Endothelial cell of umbilical vein (primary cell): ENCODE measurements around the gene AIMP1. TPM values are rescaled to one million over a fixed set of nuclear protein-coding genes. Genes with fewer than 3 reads are reported as not detected.

Experiments used
- BruUV-seq: library from RNA; stranded (reverse); fragments of 400-500 nt; replicated peaks from 2 replicates; lab custom pipeline; 2021; lab: Mats Ljungman, UMichigan
- CTCF ChIA-PET: fragments of 300-600, 350-600 bp; sonication (Branson Sonifier 250); formaldehyde crosslinking; loops from one replicate; lab custom pipeline; 2021; ENCODE audit warnings: antibody characterized with exemption, inconsistent platforms; lab: Charles Lee
- POLR2A ChIA-PET: fragments of 300-600, 350-600 bp; sonication (Branson Sonifier 250); formaldehyde crosslinking; loops from one replicate; lab custom pipeline; 2021; ENCODE audit warnings: antibody characterized with exemption, inconsistent platforms; lab: Charles Lee
- DNase-seq: peaks from one replicate; pipeline ENCODE4 v3.0.0-alpha.2; 2011; ENCODE audit warnings: low read depth, low spot score
- FAIRE-seq: peaks from 2 replicates; lab custom pipeline; 2011; peaks lifted over from hg19 to GRCh38; lab: Jason Lieb, UNC
- H2AFZ ChIP-seq: 2 replicates; pipeline ENCODE4 v1.6.0; 2012; ENCODE audit warnings: low read depth, low read length, control low read depth, inconsistent platforms
- H3K27ac ChIP-seq: 2 replicates; pipeline ENCODE4 v1.5.1; 2011; ENCODE audit warnings: low read depth, mild to moderate bottlenecking, control low read depth, low read length, moderate library complexity; ENCODE audit not compliant: insufficient read depth
- H3K27me3 ChIP-seq, 2 experiments: 2 replicates each; pipeline versions ENCODE4 v1.6.0 to v1.6.1; 2011; ENCODE audit warnings: low read length in 2 of 2, mixed read lengths in 1 of 2; ENCODE audit not compliant: control insufficient read depth in 2 of 2, insufficient read depth in 2 of 2
- H3K36me3 ChIP-seq, 2 experiments: 2 replicates in 1 of 2; 3 replicates in 1 of 2; pipeline ENCODE4 v1.5.1; 2011; ENCODE audit warnings: low read length in 2 of 2, mild to moderate bottlenecking in 1 of 2, moderate library complexity in 1 of 2; ENCODE audit not compliant: control insufficient read depth in 2 of 2, insufficient read depth in 2 of 2; ENCODE audit errors: extremely low read depth in 1 of 2
- H3K4me1 ChIP-seq: 3 replicates; pipeline ENCODE4 v1.5.1; 2011; ENCODE audit warnings: mild to moderate bottlenecking, low read length; ENCODE audit not compliant: control insufficient read depth, insufficient read depth; ENCODE audit errors: extremely low read depth
- H3K4me2 ChIP-seq: 2 replicates; pipeline ENCODE4 v1.6.1; 2011; ENCODE audit warnings: low read length, control low read depth, mixed read lengths; ENCODE audit not compliant: insufficient read depth
- H3K4me3 ChIP-seq, 3 experiments: fragments of 200-600 bp in 1 of 3; sonication (generic), shearing (Covaris generic) in 1 of 3; replicated peaks in 1 of 3; 2 replicates each; pipeline ENCODE4 v1.5.1; 2011 to 2016; ENCODE audit warnings: control low read depth in 3 of 3, low read length in 3 of 3, mild to moderate bottlenecking in 2 of 3, inconsistent platforms in 1 of 3, low read depth in 1 of 3, moderate library complexity in 1 of 3; ENCODE audit not compliant: insufficient read depth in 1 of 3
- H3K79me2 ChIP-seq: 2 replicates; pipeline ENCODE4 v1.6.0; 2012; ENCODE audit warnings: low read length, inconsistent platforms; ENCODE audit not compliant: control insufficient read depth, insufficient read depth
- H3K9ac ChIP-seq: replicated peaks from 2 replicates; pipeline ENCODE3; 2011; ENCODE audit warnings: low read length, control low read depth; ENCODE audit not compliant: insufficient read depth; ENCODE audit errors: extremely low read depth
- H3K9me1 ChIP-seq: replicated peaks from 3 replicates; pipeline ENCODE4 v1.6.0; 2011; ENCODE audit warnings: mild to moderate bottlenecking, low read length; ENCODE audit not compliant: control insufficient read depth, insufficient read depth; ENCODE audit errors: extremely low read depth
- H3K9me3 ChIP-seq: replicated peaks from 2 replicates; pipeline ENCODE4 v1.5.1; 2012; ENCODE audit warnings: low read length, inconsistent platforms; ENCODE audit not compliant: control insufficient read depth, insufficient read depth
- H4K20me1 ChIP-seq: replicated peaks from 2 replicates; pipeline ENCODE3; 2011; ENCODE audit warnings: mild to moderate bottlenecking, low read length; ENCODE audit not compliant: control insufficient read depth, insufficient read depth; ENCODE audit errors: extremely low read depth
- EZH2 ChIP-seq: IDR thresholded peaks from 2 replicates; pipeline ENCODE4 v1.6.1; 2012; ENCODE audit warnings: borderline replicate concordance, low read depth, mild to moderate bottlenecking, moderate library complexity, low read length, inconsistent platforms; ENCODE audit not compliant: severe bottlenecking
- FOS ChIP-seq: IDR thresholded peaks from 2 replicates; pipeline ENCODE4 v1.6.1; 2011; ENCODE audit warnings: mild to moderate bottlenecking, low read length, moderate library complexity, borderline replicate concordance; ENCODE audit not compliant: insufficient read depth
- GATA2 ChIP-seq: IDR thresholded peaks from 2 replicates; pipeline ENCODE4 v1.7.0; 2011; ENCODE audit warnings: low read depth, mild to moderate bottlenecking, moderate library complexity, mixed read lengths, low read length; ENCODE audit not compliant: insufficient read length, insufficient read depth
- JUN ChIP-seq: IDR thresholded peaks from 2 replicates; pipeline ENCODE4 v1.6.1; 2011; ENCODE audit warnings: borderline replicate concordance, low read depth; ENCODE audit not compliant: insufficient read length, insufficient read depth
- MYC ChIP-seq: IDR thresholded peaks from one replicate; pipeline ENCODE4 v1.6.1; 2011; ENCODE audit warnings: mild to moderate bottlenecking, low read depth, low read length
- POLR2A ChIP-seq: IDR thresholded peaks from 2 replicates; pipeline ENCODE4 v1.6.1; 2012; ENCODE audit warnings: low read depth, mild to moderate bottlenecking, control low read depth, low read length
- POLR2AphosphoS5 ChIP-seq: IDR thresholded peaks from 2 replicates; pipeline ENCODE4 v1.6.1; 2012; ENCODE audit warnings: low read depth, mild to moderate bottlenecking, control low read depth, low read length, moderate library complexity; ENCODE audit not compliant: insufficient read depth
- dilution Hi-C: fragments of 300-500 bp; cut with MboI; formaldehyde crosslinking; loops from one replicate; pipeline ENCODE4 v1.15.0; 2019; ENCODE audit warnings: low sequenced_read_pairs; ENCODE audit not compliant: extremely low pct_ligation_motif_present
- intact Hi-C: fragments of 100-400 bp; cut with micrococcal nuclease; formaldehyde crosslinking; loops from one replicate; pipeline ENCODE4 v1.10.0; 2022
- polyA plus RNA-seq, 4 experiments: library from polyadenylated mRNA; depleted of rRNA in 3 of 4; stranded (reverse) in 3 of 4; unstranded in 1 of 4; fragments of >200 nt; gene quantifications; 2 replicates each; pipeline versions ENCODE4 v1.2.1 to v1.2.3, GENCODE V29; 2011 to 2012; ENCODE audit warnings: missing spikeins in 1 of 4
- total RNA-seq: library from RNA; stranded (reverse); gene quantifications from 2 replicates; pipeline ENCODE4 v1.2.3, GENCODE V29; 2021
- TF ChIP-seq, protein P1 (sequence below): IDR thresholded peaks from 2 replicates; pipeline ENCODE4 v1.6.1; 2011; ENCODE audit not compliant: insufficient read depth, insufficient read length
- TF ChIP-seq, protein P2 (sequence below), 2 donors: IDR thresholded peaks; 1 replicate in 1 of 2; 2 replicates in 1 of 2; pipeline ENCODE4 v1.5.1; 2011; ENCODE audit warnings: low read length in 2 of 2, mild to moderate bottlenecking in 2 of 2, moderate library complexity in 2 of 2, control low read depth in 1 of 2, inconsistent platforms in 1 of 2, low read depth in 1 of 2; ENCODE audit not compliant: insufficient read depth in 1 of 2; ENCODE audit errors: extremely low read depth in 1 of 2

Gene AIMP1
- total and polyA plus RNA-seq, 2 donors (not counting 3 experiments of a cell fraction or from before 2014, with no cell fraction given) = 6.4 to 42.4 TPM

DNA sequence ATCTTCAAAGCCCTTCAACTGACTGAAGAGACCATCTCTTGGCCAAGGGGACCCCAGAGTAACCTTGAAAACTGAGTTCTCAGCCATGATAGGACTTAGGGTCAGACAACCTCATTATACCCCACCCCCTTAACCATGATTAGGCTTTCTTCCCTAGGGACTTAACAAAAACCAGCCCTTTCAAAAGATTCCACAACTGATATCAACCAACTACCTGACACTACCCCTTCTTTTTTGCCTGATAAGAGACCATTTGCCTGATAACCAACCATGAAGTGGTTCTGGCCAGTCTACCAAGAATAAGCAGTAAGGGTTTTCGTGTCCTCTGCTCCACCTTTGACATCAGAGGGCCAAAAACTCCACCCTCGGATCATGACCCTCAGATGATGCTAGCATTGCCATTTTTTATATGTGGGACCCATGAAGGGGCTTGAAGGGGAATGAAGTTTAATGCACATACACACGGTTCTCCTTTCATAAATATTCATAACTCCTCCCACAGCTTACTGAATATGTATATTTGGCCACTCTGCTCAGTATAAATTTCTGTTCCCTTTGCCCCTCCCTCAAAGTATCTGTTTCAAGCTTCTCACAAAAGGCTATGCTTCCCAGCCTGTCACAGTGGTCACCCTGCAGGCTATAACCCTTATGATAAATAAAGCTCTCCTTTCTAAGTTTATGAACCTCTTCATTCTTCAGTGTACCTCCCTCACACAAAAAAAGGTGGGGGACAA lies 12.6 kb upstream of the AIMP1 start:
- ChIA-PET POLR2A (no interaction called here), CTCF (interaction anchor here (0.8 kb wide), 1 partner anchor 505 kb away, joined by 3 read pairs; no protein-coding TSS in a partner anchor)
- no peaks in the 10 kb centered on the region for H3K9me1 ChIP-seq
- H3K27me3 ChIP-seq = no peaks in the 10 kb centered on the region
- no peak for DNase-seq
- H3K4me3 ChIP-seq = no peak overlapping the region
- H3K4me2 ChIP-seq = no peak overlapping the region
- dilution Hi-C loops = no loop called here
- no peaks in the 10 kb centered on the region for H3K36me3 ChIP-seq
- H3K79me2 ChIP-seq = no peaks in the 10 kb centered on the region
- H2AFZ ChIP-seq = no peak overlapping the region
- H4K20me1 ChIP-seq = no peaks in the 10 kb centered on the region
- no peak overlapping the region for H3K9ac ChIP-seq
- no peak for FAIRE-seq
- H3K9me3 ChIP-seq = no peaks in the 10 kb centered on the region
- TF ChIP-seq, protein P1, sequence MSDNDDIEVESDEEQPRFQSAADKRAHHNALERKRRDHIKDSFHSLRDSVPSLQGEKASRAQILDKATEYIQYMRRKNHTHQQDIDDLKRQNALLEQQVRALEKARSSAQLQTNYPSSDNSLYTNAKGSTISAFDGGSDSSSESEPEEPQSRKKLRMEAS = no peak
- TF ChIP-seq POLR2A = no peak
- TF ChIP-seq POLR2AphosphoS5 = no peak
- TF ChIP-seq EZH2 = no peak
- TF ChIP-seq, protein P2, sequence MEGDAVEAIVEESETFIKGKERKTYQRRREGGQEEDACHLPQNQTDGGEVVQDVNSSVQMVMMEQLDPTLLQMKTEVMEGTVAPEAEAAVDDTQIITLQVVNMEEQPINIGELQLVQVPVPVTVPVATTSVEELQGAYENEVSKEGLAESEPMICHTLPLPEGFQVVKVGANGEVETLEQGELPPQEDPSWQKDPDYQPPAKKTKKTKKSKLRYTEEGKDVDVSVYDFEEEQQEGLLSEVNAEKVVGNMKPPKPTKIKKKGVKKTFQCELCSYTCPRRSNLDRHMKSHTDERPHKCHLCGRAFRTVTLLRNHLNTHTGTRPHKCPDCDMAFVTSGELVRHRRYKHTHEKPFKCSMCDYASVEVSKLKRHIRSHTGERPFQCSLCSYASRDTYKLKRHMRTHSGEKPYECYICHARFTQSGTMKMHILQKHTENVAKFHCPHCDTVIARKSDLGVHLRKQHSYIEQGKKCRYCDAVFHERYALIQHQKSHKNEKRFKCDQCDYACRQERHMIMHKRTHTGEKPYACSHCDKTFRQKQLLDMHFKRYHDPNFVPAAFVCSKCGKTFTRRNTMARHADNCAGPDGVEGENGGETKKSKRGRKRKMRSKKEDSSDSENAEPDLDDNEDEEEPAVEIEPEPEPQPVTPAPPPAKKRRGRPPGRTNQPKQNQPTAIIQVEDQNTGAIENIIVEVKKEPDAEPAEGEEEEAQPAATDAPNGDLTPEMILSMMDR (IDR thresholded peaks at IDR 0.05; ENCODE audit: extremely low read depth in 1 of 2, insufficient read depth in 1 of 2, low read depth in 1 of 2, low read length in 2 of 2) = no peak
- no peak for TF ChIP-seq JUN
- no peak for TF ChIP-seq FOS
- TF ChIP-seq GATA2 = no peak
- no peak for TF ChIP-seq MYC
- intact Hi-C loops = no loop called here
- no peaks in the 10 kb centered on the region for H3K4me1 ChIP-seq
- H3K27ac ChIP-seq = no peak overlapping the region
- no TSS peak for BruUV-seq
